ENCODE measurements around the gene ANKRD44.
A peak's percentile ranks its signal among the peaks of the same experiment; 100 is the strongest.
"Not testable (repeated sequence)": the region's sequence is repeated elsewhere in the genome, so short reads cannot be mapped to it uniquely, and the experiment has no call there.

The ANKRD44 gene

DNA sequence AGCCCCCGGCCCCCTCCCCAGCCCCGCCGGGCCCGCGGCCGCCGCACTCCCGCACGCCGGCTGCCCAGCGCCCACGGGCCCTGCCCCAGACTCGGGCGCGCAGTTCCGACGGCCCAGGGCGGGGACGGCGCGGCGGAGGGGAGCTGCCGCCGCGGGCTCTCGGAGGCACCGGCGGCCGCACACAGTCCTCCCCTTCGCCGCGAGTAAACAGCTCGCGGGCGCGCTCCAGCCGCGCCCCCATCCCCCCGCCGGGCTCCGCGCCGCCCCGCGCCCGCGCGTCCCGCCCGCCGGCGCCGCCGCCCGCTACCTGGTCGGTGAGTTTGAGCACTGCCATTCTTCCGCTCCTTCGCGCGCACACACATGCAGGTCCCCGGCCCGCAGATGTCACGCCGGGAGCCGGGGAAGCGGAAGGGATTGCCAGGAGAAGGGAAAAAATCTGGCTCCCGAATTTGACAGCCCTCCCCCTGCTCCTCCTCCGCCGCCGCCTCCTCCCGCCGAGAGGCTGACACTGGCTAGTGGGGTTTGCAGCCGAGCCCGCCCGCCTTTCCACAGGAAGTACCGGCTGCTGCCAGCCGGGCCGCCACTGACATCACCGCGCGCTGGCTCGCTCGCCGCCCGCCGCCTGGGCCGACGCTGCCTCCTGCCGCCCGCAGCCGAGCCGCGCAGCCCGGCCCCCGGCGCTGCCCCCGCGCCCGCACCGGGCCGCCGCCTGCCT is at the start of gene ANKRD44:
TSS of gene ANKRD44 (minus strand) at position 510 of the 715 bp plus-strand sequence. CDS start at position 334, 176 bp downstream.
- DNase-seq (ENCODE audit: low spot score in 2 of 2) (peak; percentile 74 to 93), ATAC-seq (peak; percentile 82)
- H3K27ac Mint-ChIP-seq, result peak within 1 kb of the TSS; percentile 94
- peaks cover 46% of the 10 kb centered on the region for H3K36me3 Mint-ChIP-seq
- H3K4me3 Mint-ChIP-seq, result peak within 1 kb of the TSS; percentile 86
- H3K4me1 Mint-ChIP-seq, result peaks cover 51% of the 10 kb centered on the region
- H3K9me3 Mint-ChIP-seq, result no peaks in the 10 kb centered on the region

DNA sequence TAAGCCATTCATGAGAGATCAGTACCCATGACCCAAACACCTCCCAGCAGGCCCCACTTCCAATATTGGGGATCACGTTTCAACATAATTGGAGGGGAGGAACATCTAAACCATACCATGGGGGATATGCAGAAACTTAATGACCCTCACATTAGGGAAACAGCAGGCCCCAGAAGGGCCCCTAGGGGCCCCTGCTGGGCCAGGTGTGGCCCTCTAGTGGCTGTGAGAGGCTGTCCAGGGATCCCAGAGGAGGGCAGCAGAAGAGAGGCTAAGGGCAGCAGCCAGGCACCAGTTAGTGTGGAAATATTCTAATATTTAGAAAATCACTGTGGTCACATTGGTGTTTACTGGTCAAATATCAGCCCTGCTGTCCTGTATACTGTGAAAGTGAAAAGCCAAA is 49.3 kb upstream of the ANKRD44 start:
- no peaks in the 10 kb centered on the region for H3K9me3 Mint-ChIP-seq
- H3K4me3 Mint-ChIP-seq, result no peak overlapping the region
- no peaks in the 10 kb centered on the region for H3K36me3 Mint-ChIP-seq
- H3K27ac Mint-ChIP-seq, result peak overlapping the region; percentile 26
- peaks cover 16% of the 10 kb centered on the region for H3K4me1 Mint-ChIP-seq
- DNase-seq (ENCODE audit: low spot score in 2 of 2) (no peak), ATAC-seq (no peak)

DNA sequence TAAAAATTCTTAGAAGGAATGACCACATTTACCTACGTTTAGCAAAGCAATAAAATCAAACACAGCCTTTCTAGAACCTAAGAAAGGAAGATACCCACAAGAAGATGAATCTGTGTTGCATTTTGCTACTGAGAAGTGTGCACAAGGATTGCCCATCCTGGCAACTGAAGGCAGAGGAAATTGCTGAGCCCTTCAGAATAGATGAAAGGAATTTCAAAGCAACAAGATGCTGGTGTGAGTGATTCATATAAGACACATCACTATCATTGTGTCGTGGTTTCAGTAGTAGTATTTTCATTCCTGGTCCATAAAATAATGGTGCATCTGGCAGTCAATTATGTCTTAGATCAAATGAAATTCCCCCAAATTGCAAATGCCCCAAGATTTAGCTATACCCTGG is 48.4 kb upstream of the ANKRD44 start:
- H3K4me1 Mint-ChIP-seq, result peaks cover 16% of the 10 kb centered on the region
- DNase-seq (ENCODE audit: low spot score in 2 of 2), result no peak
- peak overlapping the region; percentile 26 for H3K27ac Mint-ChIP-seq
- ATAC-seq, result peak; percentile 37
- H3K36me3 Mint-ChIP-seq, result no peaks in the 10 kb centered on the region
- H3K9me3 Mint-ChIP-seq, result no peaks in the 10 kb centered on the region
- no peak overlapping the region for H3K4me3 Mint-ChIP-seq

DNA sequence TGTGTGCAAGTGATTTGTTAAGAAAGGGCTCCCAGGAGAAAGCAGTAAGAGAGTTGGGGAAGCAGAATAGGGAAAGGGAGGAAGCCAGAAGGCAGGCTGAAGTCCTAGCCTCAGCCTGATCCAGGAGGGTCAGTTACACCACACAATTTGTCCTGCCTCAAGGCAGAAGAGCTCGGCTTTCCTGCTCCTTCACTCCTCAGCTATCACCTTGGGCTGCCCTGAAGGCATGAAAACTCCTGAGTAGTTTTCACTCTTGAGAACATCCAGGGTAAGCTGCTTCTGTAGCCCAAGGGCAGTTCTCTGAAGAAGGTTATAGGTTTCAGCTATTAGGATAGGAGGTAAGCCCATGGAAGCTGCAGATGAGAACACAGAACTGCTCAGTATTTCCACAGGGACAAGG is 47.4 kb upstream of the ANKRD44 start:
- ATAC-seq, result no peak

DNA sequence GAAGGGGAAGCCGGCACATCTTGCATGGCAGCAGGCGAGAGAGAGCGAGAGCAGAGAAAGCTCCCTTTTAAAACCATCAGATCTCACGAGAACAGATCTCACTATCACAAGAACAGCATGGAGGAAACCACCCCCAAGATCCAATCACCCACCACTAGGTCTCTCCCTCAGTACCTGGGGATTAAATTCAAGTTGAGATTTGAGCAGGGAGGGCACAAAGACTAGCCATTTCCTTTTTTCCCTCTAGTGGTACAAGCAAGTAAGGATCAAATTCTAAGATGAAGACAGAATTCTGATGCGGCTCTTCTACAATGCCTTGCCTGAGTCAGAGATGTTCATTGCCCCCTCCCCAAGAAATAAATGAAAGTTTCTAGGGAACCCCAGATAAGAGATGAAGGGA is 45.6 kb upstream of the ANKRD44 start:
- H3K27ac Mint-ChIP-seq, result no peak overlapping the region
- peaks cover 16% of the 10 kb centered on the region for H3K4me1 Mint-ChIP-seq
- DNase-seq (ENCODE audit: low spot score in 2 of 2) (no peak), ATAC-seq (no peak)
- no peak overlapping the region for H3K4me3 Mint-ChIP-seq
- H3K36me3 Mint-ChIP-seq, result no peaks in the 10 kb centered on the region
- H3K9me3 Mint-ChIP-seq, result no peaks in the 10 kb centered on the region

More for the DNA sequence above, 47.4 kb upstream of the ANKRD44 start:
- no peak for DNase-seq (ENCODE audit: low spot score in 2 of 2)
- no peaks in the 10 kb centered on the region for H3K36me3 Mint-ChIP-seq
- no peak overlapping the region for H3K4me3 Mint-ChIP-seq
- no peaks in the 10 kb centered on the region for H3K9me3 Mint-ChIP-seq
- H3K4me1 Mint-ChIP-seq, result peaks cover 16% of the 10 kb centered on the region
- no peak overlapping the region for H3K27ac Mint-ChIP-seq

DNA sequence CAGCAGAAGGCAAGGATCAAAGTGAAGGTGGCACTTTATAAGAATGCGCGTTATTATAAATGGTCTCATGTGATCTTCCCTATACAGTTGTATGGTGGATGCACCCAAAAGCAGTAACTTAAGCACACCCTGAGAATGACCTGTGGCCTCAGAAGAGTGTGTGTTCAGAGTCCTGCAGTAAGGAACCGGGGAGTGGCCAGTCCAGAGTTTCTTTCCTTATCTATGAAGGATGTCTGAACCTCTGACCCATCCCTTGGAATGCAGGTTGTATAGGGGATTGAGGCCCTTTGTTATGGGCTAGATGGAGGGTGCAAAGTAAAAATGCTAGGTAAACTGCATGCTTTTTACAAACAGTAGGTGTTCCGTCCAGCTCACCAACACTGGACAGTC is 43.6 kb upstream of the ANKRD44 start:
- Mint-ChIP-seq H3K4me3 (no peak overlapping the region), H3K4me1 (peaks cover 8% of the 10 kb centered on the region), H3K27ac (no peak overlapping the region), H3K9me3 (no peaks in the 10 kb centered on the region), H3K36me3 (no peaks in the 10 kb centered on the region)
- DNase-seq (ENCODE audit: low spot score in 2 of 2) (no peak), ATAC-seq (no peak)

DNA sequence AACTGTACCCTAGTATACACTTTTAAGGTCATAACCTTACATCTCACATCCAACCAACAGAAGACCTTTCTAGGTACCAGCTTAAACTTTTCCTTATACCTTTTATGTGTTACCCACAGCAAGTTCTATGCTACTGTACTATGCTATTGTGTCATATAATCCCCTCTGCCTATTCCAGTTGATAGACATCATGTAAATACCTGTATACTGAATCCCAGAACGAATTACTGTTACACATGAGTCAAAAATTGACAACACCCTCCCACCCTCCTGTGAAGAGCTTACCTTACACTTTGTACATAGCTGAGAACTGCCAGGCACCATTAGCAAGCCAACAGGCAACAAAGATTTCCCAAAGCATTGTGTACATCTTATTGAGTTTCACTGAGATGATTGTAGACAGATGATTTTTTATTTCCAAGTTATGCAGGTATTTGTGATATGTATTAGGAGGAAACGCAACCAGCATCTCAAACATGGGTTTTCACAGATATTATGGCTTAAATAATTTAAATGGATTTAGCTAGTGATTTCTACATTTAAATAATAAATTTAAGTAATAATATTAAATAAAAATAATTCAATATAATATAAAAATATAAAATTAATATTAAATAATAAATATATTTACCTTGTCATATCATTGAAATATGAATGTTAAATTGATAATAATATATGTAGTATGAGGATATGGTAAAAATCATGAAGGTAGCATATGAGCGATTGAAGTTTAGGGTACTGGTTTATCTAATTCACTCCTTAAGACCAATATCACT is 43.0 kb upstream of the ANKRD44 start:
- H3K27ac Mint-ChIP-seq, result no peak overlapping the region
- DNase-seq (ENCODE audit: low spot score in 2 of 2) (no peak), ATAC-seq (peak; percentile 49)
- H3K36me3 Mint-ChIP-seq, result no peaks in the 10 kb centered on the region
- H3K9me3 Mint-ChIP-seq, result no peaks in the 10 kb centered on the region
- peaks cover 2% of the 10 kb centered on the region for H3K4me1 Mint-ChIP-seq
- no peak overlapping the region for H3K4me3 Mint-ChIP-seq

DNA sequence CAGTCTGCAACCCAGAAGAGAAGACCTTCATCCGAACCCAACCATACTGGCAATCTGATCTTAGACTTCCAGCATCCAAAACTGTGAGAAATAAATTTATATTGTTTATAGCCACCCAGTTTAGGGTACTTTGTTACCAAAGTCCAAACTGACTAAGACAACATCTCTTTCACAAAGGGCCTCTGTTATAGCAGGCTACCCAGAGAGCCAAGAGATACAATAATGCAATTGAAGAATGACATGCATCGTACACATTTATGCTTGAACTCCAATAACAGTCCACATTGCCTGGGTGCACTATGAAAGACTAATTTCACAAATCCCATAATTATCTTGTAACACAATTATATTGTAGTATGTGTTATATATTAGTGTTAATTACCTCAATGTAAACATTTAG is 39.1 kb upstream of the ANKRD44 start:
- H3K27ac Mint-ChIP-seq, result no peak overlapping the region
- H3K4me1 Mint-ChIP-seq, result peaks cover 5% of the 10 kb centered on the region
- H3K36me3 Mint-ChIP-seq, result no peaks in the 10 kb centered on the region
- DNase-seq (ENCODE audit: low spot score in 2 of 2) (no peak), ATAC-seq (no peak)
- no peak overlapping the region for H3K4me3 Mint-ChIP-seq
- no peaks in the 10 kb centered on the region for H3K9me3 Mint-ChIP-seq

DNA sequence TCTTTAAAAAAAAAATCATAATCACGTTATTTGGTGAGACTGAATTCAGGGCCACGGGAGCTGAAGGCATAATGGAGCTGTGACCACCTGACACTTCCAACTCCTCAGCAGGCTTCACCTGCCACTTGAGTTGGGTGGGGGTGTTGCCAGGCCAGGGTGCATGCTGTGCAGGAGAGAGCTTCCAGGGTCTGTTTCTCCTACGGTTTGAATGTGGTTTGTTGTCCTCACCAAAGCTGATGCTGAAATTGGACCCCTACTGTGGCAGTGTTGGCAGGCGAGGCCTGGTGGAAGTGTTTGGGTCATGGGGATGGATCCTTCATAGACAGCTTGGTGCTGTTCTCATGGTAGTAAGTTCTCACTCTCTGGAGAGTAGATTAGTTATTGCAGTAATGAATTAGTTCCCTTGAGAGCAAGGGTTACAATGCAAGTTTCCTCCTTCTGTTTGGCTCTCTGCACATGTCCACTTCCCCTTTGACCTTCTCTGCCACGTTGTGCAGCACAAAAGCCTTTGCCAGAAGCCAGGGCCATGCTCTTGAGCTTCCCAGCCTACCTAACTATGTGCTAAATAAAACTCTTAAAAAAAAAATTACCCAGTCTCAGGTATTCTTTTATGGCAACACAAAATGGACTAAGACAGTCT is 38.3 kb upstream of the ANKRD44 start:
- H3K9me3 Mint-ChIP-seq, result no peaks in the 10 kb centered on the region
- DNase-seq (ENCODE audit: low spot score in 2 of 2) (no peak), ATAC-seq (no peak)
- peaks cover 5% of the 10 kb centered on the region for H3K4me1 Mint-ChIP-seq
- H3K36me3 Mint-ChIP-seq, result no peaks in the 10 kb centered on the region
- no peak overlapping the region for H3K27ac Mint-ChIP-seq
- no peak overlapping the region for H3K4me3 Mint-ChIP-seq

DNA sequence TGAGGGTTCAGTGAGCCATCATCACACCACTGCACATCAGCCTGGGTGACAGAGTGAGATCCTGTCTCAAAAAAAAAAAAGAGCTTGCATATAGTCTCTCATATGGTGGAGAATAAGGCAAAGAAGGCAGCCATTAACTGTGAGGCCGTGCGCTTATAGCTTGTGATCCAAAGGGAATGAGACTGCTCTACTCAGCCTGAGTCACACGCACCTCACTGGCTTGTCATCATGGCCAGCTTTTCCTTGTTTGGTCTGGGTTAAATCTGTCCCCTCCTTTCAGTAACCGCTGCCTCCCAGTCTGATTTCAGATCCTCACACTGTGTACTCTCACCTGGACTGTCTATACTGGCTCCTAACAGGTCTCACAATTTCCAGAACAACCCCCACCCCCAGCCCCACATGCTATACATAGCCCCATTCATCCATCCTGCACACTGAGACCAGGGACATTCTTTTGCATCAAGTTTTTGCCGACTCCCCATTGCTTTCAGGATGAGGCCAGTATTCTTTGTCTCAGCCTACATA is 35.3 kb upstream of the ANKRD44 start:
- H3K36me3 Mint-ChIP-seq, result peaks cover 5% of the 10 kb centered on the region
- DNase-seq (ENCODE audit: low spot score in 2 of 2) (no peak), ATAC-seq (peak; percentile 11)
- H3K9me3 Mint-ChIP-seq, result no peaks in the 10 kb centered on the region
- H3K27ac Mint-ChIP-seq, result no peak overlapping the region
- H3K4me3 Mint-ChIP-seq, result no peak overlapping the region
- peaks cover 5% of the 10 kb centered on the region for H3K4me1 Mint-ChIP-seq

DNA sequence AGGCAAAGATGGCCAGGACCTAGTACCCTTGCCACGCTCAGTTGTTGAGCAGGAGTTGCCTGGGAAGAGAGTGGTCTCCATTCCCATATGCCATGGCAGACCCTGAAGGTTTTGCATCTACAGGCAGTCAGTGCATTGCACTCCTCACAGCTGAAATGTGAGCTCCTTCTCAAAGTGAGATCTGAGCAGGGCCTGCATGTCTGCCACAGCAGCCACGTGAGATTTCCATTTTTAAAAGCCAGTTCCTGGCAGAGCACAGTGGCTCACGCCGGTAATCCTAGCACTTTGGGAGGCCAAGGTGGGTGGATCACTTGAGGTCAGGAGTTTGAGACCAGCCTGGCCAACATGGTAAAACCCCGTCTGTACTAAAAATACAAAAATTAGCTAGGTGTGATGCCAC is 33.4 kb upstream of the ANKRD44 start:
- H3K4me1 Mint-ChIP-seq; H3K4me3 Mint-ChIP-seq; H3K36me3 Mint-ChIP-seq; H3K27ac Mint-ChIP-seq; H3K9me3 Mint-ChIP-seq; ATAC-seq; DNase-seq (ENCODE audit: low spot score in 2 of 2): not testable (repeated sequence)

DNA sequence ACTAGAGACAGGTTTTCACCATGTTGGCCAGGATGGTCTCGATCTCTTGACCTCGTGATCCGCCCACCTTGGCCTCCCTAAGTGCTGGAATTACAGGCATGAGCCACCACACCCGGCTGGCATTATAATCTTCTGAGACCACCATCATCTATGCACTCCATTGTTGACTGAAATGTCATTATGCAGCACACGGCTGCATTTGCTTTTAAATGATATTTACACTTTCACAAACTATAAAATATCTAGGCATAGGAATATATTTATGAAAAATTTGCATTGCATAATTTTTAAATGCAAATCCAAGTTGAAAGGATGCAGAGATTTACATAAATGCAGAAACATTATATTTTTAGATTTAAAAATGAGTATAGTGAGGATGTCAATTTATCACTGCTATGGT is 30.0 kb upstream of the ANKRD44 start:
- H3K9me3 Mint-ChIP-seq, result no peaks in the 10 kb centered on the region
- ATAC-seq (no peak), DNase-seq (ENCODE audit: low spot score in 2 of 2) (no peak)
- H3K36me3 Mint-ChIP-seq, result peaks cover 5% of the 10 kb centered on the region
- peaks cover 9% of the 10 kb centered on the region for H3K4me1 Mint-ChIP-seq
- H3K27ac Mint-ChIP-seq, result no peak overlapping the region
- no peak overlapping the region for H3K4me3 Mint-ChIP-seq

DNA sequence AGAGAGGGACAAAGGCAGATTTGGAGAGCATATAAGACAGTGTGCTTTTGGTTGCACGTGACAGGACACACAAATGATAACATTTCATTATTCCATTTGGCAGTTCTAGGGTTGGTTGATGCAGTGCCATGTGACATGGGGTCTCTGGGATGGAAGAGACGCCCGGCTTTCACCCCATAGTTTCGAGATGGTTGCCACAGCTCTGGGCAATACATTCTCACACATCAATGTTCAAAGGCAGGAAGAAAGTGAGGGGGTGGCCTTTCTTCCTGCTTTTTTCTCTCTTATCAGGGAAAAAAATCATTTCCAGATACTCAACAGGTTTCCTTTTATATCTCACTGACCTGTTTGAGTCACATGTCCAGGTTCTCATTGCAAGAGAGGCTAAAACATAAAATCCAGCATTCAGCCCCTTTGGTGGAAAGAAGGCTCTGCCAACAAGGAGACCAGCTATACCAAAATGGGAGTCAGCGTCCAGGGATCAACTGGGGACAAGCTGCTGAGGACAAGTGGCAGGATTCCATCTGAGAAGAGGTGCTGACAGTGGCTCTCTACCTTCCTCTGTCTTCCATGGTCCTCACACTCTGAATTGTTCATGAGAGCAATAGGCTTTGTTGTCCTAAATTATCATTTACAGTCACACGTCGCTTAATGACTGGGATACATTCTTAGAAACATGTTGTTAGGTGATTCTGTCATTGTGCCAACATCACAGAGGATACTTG is 29.1 kb upstream of the ANKRD44 start:
- DNase-seq (ENCODE audit: low spot score in 2 of 2), result no peak
- peaks cover 5% of the 10 kb centered on the region for H3K36me3 Mint-ChIP-seq
- no peak for ATAC-seq
- H3K9me3 Mint-ChIP-seq, result no peaks in the 10 kb centered on the region
- H3K4me3 Mint-ChIP-seq, result no peak overlapping the region
- no peak overlapping the region for H3K27ac Mint-ChIP-seq
- peaks cover 4% of the 10 kb centered on the region for H3K4me1 Mint-ChIP-seq

DNA sequence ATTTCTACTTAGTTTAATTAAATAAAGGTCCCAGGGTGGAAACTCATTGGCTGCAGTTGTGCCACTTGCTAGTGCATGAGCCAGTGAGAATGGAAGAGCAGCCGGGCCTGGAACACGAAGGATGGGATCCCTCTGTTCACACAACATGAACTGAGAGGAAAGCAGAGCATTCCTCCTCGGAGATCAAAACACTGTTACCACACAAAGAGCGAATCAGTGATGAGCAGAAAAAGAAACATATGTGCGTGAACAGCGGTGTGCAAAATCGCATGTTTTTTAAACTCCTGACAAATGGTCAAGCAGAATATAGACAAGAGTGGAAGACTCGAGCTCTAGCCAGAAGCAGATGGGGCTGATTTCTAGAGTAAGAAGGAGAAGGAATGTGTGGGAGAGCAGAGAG is 28.4 kb upstream of the ANKRD44 start:
- Mint-ChIP-seq H3K27ac (no peak overlapping the region), H3K4me3 (no peak overlapping the region), H3K36me3 (peaks cover 5% of the 10 kb centered on the region), H3K9me3 (no peaks in the 10 kb centered on the region), H3K4me1 (peaks cover 4% of the 10 kb centered on the region)
- no peak for DNase-seq (ENCODE audit: low spot score in 2 of 2)
- no peak for ATAC-seq

DNA sequence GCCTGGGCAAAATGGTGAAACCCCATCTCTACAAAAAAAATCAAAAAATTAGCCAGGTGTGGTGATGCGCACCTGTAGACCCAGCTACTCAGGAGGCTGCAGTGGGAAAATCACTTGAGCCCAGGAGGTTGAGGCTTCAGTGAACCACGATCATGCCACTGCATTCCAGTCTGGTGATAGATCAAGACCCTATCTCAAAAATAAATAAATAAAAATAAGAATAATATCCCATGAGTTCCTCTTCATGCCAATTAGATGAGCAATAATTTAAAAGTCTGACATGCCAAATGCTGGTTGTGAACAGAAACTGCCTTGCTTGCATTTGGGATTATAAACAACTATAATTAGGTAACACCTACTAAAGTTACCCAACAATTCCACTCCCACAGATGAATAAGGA is 22.1 kb upstream of the ANKRD44 start:
- no peaks in the 10 kb centered on the region for H3K36me3 Mint-ChIP-seq
- no peak overlapping the region for H3K4me3 Mint-ChIP-seq
- H3K4me1 Mint-ChIP-seq, result peaks cover 12% of the 10 kb centered on the region
- H3K27ac Mint-ChIP-seq, result no peak overlapping the region
- H3K9me3 Mint-ChIP-seq, result peaks cover 3% of the 10 kb centered on the region
- no peak for ATAC-seq
- DNase-seq (ENCODE audit: low spot score in 2 of 2), result no peak

Data from stimulated activated effector memory CD8-positive, alpha-beta T cell treated with anti-CD3 and anti-CD28 coated beads, Interleukin-12 subunit alpha, Interleukin-12 subunit beta, amount 100 ng/mL, for 72 hours (primary cell).